GM19452 (cell line): ENCODE results near the gene AUH.

Source experiments
- ATAC-seq: cut with Tn5 transposase; IDR thresholded peaks from one replicate; pipeline ENCODE4 v1.9.1; 2021; ENCODE audit not compliant: unreplicated experiment

Gene AUH

DNA sequence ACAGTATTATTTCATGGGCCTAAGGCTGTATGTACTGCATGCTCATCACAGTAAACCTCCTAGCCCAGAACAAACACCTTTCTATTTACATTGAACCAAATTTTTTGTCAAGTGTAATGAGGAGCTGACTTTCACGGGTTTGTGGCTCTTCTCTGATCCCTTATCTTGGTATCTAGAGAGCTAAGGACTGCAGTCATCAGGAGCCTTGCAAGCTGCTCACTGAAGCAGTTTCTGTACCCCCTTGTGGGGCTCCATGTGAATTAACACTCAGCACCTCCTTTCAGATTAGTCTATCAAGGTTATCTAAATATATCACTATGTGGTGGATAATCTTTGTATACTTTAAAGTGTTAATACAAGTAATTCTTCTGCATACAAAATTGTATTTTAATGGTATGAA, 108.2 kb downstream of the AUH start:
- no peak for ATAC-seq

DNA sequence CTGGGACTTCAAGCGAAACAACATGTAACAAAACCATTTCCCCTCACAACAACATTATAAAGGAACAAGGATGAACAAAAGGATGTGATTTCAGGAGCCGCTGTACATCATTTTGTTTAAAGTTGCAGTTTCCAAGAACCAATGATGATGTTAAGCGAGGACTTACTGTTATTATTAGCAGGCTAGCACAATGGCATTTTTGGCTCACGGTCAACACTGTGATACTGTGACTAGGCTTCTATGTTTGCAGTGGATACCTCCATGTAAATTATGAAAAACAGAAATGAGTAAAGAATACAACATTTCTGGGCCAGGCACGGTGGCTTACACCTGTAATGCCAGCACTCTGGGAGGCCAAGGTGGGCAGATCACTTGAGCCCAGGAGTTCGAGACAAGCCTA, 113.0 kb downstream of the AUH start:
- no peak for ATAC-seq

DNA sequence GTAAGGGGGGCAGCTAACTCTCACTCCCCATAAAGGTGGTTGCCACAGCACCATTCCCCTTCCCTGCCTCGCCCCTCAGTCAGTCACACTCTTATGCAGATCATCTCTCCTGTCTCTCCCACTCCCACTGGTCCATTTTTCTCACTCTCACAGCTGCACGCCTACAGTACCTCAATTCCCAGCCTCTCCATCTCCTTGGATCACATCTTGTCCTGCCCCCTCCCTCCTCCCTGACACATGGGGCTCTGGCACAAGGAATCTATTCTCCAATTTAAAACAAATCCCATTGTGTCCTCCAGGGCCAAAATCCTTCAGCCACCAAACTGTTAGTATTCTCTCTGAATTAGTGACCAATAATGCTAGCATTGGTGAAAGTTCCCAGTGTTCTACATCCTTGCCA, 114.4 kb downstream of the AUH start:
- no peak for ATAC-seq

DNA sequence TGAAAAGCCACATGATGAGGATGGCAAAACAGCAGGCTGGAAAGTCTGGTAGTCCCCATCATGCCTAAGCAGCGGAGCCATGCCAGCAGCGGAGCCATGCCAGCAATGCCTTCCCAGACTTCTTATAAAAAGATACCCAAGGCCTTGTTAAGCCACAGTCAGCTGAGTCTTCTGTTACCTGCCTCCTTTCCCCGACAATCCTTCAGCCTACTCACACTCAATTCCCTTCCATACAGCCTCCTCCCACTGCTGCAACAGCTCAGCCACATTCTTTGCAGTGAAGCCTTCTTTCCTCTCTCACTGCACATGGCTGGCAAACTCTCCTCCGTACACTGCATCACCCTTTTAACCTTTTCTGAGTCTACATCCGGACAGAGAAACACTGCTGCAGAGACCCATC, 114.9 kb downstream of the AUH start:
- ATAC-seq = no peak

DNA sequence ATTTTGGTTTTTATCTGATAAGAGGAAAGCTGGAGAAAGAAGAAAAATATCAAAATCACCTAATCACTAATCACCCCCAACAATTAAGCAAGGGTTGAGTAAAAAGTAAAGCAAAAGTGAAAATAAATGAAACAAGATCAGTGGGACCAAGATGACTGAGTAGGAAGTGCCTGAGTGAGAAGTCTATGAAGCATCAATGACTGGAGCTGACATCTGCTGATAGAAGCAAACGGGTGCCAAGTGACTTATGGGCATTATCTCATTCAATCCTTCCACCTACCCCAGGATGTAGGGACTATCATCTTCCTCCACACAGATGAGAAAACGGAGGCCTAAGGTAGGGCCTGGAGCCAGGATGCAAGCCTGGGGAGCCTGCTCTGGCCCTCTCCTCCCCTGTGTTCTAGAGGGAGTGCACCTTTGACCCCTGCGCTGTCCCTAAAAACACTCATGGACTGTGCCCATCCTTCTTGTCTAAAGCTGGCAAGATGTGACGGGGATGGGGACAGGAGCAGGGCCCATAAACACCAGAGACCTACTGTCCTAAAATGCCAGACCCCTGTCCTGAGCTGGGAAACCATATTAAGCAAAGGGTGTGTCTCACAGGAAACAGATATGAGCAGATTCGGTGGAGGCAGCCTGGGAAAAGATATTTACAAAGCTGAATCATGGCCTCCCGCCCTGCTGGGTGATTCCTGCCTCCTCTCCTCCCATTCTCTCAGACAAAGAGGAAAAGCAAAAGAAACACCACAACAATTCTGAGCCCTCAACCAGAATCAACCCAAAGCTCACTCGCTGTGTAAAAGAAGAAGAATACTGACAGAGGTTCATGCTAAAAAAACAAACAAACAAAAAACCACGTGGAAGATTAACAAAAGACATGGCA, 116.0 kb downstream of the AUH start:
- no peak for ATAC-seq

DNA sequence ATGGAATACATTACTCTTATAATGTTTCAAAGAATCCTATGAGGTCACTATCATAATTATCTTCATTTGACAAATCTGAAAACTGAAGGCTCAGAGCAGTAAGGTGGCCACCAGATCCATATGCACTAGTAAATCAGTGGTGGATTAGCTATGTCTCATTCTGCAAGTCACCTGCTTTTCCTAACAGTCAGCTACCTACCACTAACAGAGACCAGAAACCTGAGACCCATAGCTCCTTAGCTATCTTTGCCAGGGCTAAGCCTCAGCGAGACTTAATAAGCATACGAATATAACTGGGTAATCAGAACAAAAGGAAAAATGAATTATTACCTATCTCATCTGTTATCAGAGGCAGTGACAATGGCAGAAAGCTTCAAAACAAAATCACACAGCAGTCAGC, 118.7 kb downstream of the AUH start:
- ATAC-seq = no peak

DNA sequence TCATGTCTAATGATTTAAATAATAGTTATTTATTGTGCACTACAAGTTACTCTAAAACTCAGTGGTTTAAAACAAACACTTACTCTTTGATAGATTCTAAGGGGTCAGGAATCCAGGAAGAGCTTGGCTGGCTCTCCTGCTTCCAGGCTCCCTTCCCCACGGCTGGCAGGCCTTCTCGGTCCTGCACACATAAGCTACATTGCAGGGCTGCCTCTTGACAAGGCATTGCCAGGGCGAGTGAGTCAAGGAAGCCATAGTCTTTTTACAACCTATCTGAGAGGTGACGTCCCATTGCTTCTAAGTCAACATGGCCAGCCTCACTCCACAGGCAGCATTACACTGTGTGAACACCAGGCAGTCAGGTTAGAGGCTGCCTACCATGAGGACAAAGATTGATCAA, 119.8 kb downstream of the AUH start:
- no peak for ATAC-seq

- no peak for ATAC-seq
Measured at GRCh38 chr9:91240596-91241165, 121.0 kb downstream of the AUH start.

DNA sequence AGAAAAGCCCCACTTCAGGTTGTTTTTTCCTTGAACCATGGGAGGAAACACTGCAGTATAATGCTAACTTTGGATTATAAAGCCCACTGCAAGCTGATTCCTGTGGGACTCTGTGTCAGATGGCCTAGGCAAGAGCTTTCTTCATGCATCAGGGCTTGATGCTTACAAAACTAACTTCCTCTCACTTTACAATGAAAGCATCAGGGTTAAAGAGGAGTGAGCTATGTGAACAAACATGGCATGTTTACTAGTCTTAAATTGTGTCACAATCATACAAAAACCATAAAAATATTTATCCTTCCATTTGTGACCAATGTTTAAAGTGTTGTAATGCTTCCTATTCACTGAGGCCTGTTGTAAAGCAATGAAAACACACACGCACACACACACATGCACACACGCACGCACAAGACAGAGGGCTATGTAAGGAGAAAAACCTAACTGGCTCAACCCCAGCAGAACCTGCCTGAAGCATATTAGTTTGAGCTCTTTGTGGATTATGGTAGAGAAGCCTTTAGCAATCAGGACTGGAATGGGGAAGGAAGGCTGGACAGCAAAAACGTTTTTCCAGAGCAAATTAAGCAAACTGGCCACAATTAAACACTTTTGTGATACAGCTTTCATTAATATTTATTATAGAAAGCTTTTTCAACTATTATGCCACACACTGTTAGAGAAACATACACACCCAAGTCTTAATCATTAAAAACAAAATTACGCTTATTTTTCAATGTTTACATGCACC, 122.2 kb downstream of the AUH start:
- ATAC-seq = no peak

GRCh38 chr9:91234523-91234922, 127.2 kb downstream of the AUH start:
- ATAC-seq = no peak

- ATAC-seq = no peak
Measured at GRCh38 chr9:91231619-91232018, 130.1 kb downstream of the AUH start.

GRCh38 chr9:91223000-91223399, 138.7 kb downstream of the AUH start:
- no peak for ATAC-seq

- no peak for ATAC-seq
Measured at GRCh38 chr9:91222457-91222856, 139.3 kb downstream of the AUH start.

DNA sequence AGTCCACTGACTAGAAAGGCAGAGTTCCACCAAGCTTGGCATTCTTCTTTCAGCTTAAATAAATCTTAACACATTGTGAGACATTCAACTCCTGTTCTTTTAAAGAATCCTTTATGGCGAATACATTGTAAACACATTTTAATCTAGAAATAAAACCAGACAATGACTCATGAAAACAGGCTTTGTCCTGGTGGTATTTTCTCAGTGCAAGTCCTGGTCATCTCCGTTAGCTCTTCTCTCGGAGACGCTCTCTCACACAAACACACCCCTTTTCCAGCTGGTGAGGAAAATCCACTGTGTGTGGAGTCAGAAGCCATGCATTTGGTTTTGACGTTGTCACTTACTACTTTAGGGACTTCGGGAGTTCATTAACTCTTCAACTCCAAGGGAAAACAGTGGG, 140.4 kb downstream of the AUH start:
- ATAC-seq = no peak

GRCh38 chr9:91220491-91221135, 141.1 kb downstream of the AUH start:
- no peak for ATAC-seq

DNA sequence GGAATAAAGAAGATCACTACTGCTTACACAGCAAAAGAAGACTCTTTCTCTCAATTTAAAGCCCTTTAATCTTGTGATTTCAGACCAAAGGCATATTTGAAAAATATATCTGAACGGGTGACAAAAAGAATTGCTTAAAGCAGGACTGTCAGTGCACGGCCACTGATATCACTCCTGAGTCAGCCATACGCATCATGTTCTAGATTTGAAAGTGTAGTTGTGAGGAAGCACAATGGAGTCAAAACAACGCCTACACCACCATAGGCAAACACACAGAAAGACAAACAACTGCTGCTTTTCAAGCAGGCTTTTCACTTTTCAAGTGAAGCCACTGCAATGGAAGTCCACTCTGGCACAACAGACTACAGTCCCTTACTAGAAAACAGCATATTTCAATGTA, 141.7 kb downstream of the AUH start:
- ATAC-seq = no peak

DNA sequence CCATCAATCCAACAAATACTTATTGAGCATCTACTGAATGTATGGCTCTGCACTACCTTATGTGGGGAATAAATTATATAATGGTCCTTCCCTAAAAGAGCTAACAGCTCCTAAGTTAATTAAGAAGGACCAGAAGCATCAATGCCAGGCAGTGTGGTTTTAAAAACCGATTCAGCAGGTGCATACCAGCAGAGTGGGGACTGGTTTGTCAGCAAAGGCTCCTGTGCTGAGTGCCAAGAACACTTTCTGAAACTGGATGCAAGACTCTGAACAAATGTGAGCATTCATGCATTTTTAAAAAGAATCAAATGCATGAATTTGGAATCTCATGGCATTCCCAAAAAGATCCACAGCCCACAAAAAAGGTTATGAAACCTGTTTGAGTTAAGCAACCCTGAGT, 142.2 kb downstream of the AUH start:
- ATAC-seq = no peak

DNA sequence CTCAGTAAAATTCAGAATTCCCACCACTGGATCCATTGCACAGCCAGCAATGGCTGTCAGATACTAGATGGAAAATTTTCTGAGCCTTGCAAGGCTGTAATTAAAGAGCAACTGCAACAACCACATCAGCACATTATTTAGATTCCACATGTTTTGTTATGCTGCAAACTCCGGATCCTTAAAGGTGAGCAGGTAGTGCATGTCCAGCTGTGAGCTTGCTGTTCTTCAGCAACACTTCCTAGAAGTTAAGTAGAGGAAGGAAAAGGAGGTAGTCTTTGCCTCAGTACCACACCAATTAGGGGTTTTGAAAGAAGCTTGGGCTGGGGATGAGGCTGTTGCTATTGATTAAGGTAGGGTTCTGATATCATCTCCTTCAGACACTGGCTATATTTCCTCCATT, 144.3 kb downstream of the AUH start:
- ATAC-seq = no peak

- ATAC-seq = no peak
Measured at GRCh38 chr9:91214867-91215266, 146.9 kb downstream of the AUH start.

- ATAC-seq = no peak
Measured at GRCh38 chr9:91214086-91214485, 147.6 kb downstream of the AUH start.

DNA sequence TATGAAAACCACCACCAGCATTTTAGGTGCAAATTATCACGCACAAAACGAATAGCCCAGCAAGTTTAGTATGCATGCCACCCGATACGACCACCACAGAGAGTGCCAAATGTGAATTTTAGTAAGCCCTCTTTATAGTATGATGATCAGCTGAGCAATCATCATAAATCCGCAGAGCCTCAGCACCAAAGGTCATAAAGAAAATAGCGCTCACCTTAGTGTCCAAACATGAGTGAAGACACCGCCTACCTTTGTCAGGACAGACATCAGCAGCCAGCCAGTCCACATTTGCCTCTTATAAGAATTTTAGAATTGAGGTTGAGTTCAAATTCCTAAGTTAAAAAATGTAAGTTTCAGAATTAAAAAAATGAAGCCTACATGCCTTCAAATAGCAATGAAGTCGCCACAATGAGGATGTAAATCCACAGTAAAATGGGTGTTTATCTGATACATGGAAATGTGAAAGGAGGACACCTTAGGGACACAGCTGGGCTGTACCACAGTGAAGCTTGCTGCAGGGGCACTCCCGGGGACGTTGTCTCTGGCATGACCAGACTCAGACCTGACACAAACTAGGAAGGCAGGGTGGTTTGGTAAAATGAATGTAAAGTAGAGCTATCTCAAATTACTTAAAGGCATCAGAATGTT, 149.0 kb downstream of the AUH start:
- no peak for ATAC-seq
